GOT3 (cell line): ENCODE measurements around the gene STX3.
"Not testable (repeated sequence)": the region's sequence is repeated elsewhere in the genome, so short reads cannot be mapped to it uniquely, and the experiment has no call there.

Experiments
- DNase-seq: peaks from one replicate; lab custom pipeline; 2025; ENCODE audit warnings: mixed read lengths; lab: John Stamatoyannopoulos, UW

STX3 gene

GRCh38 chr11:59842316-59842715 is 87.1 kb downstream of the STX3 start:
- DNase-seq = no peak

- DNase-seq = no peak
Measured at GRCh38 chr11:59845399-59845798, 90.2 kb downstream of the STX3 start, which contains the start of gene CBLIF. Gene CBLIF (minus strand): TSS chr11:59845499. CDS start chr11:59845453, 46 bp downstream.

GRCh38 chr11:59846556-59846955 is 91.4 kb downstream of the STX3 start:
- DNase-seq = no peak

GRCh38 chr11:59847626-59848025 is 92.5 kb downstream of the STX3 start:
- no peak for DNase-seq

GRCh38 chr11:59848439-59848838 is 93.3 kb downstream of the STX3 start:
- DNase-seq = not testable (repeated sequence)

- DNase-seq = no peak
Measured at GRCh38 chr11:59849129-59849528, 94.0 kb downstream of the STX3 start.

GRCh38 chr11:59849551-59849950 is 94.4 kb downstream of the STX3 start:
- not testable (repeated sequence) for DNase-seq

GRCh38 chr11:59851416-59851815 is 96.2 kb downstream of the STX3 start:
- DNase-seq = not testable (repeated sequence)

- no peak for DNase-seq
Measured at GRCh38 chr11:59854871-59855270, 99.7 kb downstream of the STX3 start.
